CD4-positive, alpha-beta T cell treated with Interleukin-21 for 1 hour (primary cell): ENCODE results near the gene SSPN.

Experiments used
- DNase-seq: peaks from one replicate; pipeline ENCODE4 v3.0.0-alpha.2; 2020

Gene SSPN

DNA sequence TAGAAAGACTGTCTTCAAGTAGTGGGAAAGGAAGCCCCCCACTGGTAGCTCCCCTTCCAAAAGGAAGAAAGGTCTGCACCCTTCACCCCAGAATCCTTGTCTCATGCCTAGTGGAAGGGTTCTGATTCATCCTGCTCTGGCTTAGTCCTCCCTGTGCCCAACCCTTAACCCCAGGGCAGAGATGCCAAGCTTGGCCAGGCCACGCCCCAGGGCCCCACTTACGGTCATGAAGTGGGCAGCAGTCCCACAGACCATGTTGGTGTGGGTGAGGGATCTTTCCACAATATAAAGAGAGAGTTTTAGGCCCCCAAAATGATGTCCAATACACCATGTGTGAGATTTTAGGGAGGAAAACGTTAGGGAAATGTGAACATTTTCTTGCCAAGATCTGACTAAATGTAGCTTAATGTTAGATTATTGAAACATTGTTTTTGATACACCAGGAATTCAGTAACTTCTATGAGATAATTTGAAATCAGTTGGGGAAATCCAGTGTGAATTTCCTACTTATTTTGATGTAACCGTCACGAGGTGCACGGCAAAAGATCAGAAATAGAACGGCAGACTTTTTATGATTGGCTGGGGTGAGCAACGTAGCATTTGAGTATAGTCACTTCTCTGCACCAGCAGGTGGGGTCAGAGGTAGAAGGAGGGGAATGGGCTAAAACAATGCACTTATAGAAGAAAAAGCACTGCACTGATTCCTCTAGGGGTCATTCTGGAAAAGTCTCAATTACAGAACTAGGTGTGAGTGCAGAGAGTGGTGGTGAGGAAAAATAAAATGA lies 8.2 kb upstream of the SSPN start:
- no peak for DNase-seq

DNA sequence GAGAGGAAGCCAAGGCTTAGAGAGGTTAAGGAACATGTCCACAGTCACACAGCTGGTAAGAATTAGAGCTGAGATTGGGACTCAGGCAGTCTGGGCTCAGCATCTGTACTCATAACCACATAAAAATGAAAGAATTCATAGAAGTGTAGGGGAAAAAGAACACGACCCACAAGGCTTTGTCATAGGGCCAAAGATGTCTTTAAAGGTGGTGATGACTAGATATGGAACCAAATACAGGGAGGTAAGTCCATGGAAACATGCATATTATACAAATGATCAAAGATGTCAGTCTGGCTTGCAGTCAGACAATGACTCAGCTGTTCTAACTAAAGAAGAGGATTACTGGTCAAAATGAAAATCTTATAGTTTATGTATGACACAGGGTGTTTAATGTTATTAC lies 7.2 kb upstream of the SSPN start:
- no peak for DNase-seq

DNA sequence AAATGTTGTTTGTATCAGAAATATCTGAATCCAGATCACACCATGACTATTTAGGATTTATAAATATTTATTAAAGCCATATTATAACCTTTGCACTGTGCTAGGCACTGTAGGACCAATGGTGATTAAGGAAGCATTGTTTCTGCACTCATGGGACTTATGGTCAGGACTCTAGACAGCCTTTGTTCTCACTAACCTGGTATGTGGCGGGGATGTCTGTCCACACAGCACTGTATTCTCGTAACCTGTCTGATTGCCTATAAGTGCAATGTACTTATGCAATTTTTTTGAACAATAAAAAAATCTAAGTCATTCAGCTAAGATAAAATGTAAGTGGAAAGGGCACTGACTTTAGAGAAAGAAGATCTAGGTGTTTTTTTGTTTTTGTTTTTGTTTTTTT lies 6.7 kb upstream of the SSPN start:
- no peak for DNase-seq

DNA sequence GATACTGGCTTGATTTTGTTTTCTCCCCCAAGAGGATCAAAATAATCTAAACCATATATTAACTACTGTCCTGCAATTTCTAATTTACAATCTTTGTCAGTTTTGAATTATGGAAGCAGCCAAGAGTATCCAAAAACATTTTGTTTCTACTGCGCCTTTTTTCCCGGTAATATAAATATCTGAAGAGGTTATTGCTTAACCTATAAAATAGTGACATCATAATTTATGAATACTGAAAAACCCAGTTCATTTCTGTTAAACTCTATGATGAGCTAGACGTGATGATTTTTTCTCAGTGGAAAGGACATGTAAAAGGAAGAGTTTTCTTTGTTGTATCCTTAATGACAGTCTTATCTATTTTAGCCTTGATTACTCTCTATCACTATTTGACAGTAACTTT lies 3.2 kb upstream of the SSPN start:
- no peak for DNase-seq

DNA sequence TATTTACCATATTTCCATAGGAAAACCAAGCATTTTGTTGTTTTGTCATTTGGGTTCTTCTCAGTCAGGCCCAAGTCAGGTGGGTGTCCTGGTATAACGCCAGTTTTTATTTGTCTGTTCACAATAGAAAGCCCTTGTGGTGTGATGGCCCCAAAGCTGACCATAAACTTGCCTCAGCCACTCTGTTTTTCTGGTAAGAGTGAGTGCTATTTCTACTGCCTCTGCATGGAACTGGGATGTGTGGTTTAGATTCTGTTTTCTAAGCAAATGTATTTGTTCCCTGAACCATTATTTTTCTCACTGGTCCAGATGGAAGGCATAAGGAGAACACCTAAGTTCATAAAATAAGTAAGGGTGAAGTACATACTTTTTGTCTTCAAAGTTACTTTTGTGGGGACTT lies 1.8 kb upstream of the SSPN start:
- DNase-seq = no peak

DNA sequence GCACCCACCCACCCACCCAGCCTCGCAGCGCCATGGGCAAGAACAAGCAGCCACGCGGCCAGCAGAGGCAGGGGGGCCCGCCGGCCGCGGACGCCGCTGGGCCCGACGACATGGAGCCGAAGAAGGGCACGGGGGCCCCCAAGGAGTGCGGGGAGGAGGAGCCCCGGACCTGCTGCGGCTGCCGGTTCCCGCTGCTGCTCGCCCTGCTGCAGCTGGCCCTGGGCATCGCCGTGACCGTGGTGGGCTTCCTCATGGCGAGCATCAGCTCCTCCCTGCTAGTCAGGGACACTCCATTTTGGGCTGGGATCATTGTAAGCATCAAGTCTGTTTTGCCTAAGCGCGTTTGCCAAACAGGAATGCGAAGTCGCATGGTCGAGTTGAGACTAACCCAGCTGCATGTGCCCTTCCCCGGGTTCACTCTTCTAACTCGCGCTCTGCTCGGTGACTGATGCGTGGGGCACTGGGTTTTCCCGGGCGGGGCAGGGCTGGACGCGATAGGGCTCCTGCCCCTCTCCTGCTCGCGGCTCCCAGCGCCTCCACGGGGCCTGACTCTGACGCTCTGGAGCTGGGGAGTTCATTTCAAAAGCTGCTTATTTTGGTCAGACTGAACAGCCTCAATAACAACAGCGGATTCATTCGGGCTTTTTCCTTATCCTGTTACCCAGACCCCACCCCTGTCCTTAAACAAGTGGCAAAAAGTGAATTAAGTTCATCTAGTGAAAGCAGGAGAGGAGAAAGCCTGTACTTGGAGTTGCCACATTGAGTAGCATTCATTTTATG lies 458 bp downstream of the SSPN start:
- DNase-seq = no peak

DNA sequence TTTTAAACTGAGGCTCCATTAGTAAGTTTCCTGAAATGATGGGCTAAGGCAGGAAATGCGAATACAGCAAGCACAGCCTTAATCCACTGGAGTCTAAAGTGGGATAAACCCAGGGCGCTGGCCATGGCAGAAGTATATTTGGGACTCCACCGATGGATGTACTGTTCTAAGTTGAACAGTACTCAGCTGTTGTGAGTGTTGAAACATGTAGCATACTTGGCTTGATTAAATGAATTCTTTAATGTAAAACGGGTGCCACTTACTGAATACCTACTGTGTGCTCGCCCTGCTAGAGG lies 996 bp downstream of the SSPN start:
- no peak for DNase-seq

DNA sequence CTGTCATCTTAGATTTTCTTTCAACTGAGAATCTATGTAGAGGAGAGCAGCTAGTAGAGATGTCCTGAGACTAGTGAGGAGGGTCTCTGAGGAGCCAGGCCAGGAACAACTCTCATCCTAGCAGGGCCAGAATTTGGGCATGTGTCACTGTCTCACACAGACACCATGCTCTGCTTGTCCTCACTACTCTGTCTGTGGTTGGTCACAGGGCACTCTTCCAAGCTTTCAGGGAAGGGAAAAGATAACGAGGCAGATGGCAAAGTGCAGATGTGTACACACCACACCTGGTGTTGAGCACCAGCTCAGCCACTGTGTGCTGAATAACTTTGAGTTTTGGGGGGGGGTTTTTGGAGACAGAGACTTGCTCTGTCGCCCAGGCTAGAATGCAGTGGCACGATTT lies 2.5 kb downstream of the SSPN start:
- no peak for DNase-seq

DNA sequence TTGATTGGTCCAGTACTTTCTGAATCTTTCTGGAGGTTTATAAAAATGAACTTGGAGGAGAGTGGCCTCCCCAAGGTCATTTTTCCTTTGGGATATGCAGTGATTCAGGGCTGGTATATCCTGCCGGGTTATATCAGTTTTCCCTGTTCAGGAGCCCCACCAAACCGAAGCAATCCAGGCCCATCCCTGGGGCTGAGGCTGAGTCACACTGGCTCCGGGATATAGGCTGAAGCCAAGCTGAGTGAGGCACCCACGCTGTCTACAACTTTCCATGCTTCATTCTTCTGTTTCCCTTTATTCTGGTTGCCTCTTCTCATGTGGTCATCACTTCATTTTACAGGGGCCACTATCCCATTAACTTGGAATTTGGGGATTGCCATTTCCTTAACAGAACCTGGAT lies 3.4 kb downstream of the SSPN start:
- DNase-seq = no peak

DNA sequence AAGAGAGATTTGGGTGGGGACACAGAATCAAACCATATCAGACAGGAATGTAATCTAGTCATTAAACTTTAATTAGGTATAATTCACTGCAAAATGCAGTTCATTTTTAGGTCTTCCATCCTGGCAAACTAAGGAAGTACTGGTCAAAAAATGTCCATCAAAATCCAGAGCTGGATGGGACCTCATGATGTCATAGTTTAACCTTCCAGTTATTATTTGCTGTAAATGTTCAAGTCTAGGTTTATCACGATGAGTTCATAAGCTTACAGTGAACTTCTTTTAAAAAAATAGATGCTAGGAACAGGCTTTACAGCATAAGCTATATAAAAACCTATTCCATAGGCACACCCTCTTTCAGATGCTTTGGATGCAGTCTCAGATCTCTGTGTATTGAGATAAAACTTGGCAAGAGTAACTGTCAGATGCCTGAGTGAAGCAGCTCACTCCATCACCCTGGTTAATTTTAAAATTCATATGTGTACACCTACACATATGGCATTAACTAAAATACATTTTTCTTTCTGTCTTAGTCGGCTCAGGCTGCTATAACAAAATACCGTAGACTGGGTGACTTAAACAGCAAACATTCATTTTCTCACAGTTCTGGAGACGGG lies 7.9 kb downstream of the SSPN start:
- no peak for DNase-seq

DNA sequence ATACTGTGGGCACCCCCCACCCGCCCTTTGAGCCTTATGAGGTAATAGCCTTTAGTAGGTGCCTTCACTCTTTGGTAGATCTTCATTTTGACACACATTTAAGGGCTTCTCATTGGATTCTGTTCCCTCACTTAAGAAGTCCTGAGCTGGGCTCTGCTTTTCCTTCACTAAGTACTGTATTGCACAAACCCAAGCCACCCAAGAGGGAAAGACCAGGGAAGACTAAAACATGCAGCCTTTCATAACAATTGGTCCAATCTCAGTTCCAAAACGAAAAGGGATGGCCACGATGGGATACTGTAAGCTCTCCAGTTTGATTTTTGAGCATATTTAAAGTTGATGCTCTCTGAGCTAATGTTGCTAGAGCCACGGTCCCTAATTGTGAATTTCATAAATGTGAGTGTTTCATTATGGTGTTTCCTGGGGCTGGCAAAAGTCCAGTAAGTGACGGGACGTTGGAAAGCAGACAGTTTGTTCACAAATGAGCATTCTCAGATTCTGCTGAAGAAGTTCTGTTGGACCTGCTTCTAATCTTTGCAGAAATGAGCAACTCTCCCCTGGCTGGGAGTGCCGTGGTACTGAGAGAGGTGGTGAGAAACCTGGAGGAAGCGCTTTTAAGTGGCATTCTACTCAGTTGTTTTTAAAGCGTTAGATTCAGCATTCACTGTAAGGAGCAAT lies 9.4 kb downstream of the SSPN start:
- no peak for DNase-seq

DNA sequence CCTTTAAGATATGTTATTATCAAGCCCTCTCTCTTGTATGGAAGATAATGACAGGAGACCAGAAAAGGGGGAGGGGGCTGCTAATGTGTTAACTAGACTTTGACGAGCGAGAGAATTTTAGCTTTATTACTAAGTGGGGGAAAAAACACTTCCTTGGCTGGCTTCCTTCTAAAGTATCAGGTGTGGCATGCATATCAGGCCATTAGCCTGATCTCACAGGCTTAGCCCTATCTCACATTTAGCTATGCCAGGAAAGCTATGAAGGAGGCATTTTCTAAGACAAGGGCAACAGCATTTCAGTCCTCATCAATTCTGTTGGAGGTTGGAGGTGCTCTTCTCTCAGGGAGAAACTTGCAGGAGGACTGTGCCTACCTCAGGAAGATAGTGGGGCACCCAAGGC lies 9.9 kb downstream of the SSPN start:
- DNase-seq = no peak

DNA sequence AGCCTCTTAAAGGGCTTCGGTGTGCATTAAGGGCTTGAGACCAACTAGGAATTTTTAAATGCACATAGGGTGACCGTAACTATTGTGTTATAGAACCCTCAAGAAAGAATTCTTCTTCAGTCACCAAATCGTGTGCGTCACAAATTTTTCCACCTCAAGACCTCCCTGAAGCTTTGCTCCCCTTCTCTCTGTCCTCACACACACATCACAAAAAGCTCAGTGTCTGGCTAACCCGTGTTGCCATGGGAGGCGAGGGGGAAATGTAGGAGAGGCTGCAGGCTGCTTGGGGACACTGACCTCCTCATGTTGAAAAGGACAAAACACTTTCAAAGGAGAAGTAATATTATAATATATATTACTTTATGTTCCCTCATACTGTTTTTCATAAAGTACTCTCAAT lies 10.6 kb downstream of the SSPN start:
- DNase-seq = no peak

DNA sequence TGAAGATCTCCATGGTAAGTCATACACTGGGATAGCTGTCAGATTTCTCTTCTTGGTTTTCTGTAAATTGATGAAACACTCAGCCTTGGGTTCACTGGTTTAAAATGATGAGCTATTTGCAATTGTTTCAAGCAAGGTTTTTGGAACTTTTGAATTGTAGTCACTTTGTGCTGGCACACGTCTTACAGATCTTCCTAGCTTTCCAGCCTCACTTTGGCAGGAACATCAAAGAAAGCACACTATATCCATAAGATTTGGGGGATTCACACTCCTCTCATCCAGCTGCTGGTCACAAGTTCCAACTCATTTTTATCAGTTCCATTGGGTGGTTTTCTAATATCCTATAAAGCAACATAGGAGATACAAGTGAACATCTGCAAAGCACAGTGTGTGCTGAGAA lies 16.0 kb downstream of the SSPN start:
- no peak for DNase-seq

DNA sequence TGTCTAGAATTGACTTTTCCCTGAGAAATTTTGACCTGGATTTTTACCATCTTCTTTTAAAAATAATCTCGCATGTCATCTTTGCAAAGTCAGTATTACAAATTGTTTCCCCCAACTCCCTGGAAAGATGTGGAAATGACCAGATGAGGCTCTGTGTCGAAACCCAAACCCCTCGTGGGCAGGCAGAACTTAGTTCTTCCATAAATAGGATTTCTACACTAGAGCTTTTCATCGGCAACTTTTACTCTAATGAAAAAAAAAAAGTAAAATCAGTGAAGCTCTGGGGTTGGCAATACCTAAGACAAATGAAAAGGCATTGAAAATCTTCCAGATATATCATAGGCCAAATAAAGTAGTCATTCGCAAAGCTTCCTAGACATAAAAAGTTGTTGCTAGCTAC lies 17.0 kb downstream of the SSPN start:
- no peak for DNase-seq

DNA sequence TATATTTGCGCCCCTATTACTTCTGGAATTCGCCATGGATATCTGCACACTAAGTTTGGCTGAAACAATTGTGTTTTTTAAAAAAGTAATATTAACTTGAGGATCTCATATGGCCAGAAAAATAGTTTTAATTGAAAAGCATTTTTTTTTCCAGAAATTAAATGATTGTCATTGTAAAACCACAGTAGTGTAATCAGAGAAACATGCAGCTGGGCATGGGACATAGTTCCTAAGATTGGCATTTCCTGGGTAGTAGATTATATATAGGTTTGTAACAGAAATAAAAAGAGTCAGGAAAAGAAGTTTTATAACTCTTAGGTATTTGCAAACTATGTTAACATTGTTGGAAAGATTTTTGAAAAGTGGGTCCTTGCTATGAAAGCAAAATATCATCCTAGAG lies 17.6 kb downstream of the SSPN start:
- no peak for DNase-seq

DNA sequence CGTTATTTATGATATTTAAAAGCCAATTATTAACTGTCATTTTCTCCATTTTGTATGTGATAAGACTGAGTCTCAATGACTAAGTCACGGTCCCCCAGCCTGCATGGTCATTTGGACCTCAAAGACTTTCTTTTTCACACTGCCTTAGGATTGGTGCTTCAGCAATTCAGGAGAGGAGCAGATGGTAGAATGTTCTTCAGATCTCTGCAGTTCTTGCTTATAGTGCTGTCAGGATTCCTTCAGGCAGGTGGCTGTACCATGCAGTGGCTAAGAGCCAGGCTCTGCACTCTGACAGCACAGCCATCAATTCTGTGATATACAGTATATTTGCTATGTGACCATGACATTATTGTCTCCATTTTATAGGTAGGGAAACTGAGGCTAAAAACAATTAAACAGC lies 18.7 kb downstream of the SSPN start:
- DNase-seq = no peak

DNA sequence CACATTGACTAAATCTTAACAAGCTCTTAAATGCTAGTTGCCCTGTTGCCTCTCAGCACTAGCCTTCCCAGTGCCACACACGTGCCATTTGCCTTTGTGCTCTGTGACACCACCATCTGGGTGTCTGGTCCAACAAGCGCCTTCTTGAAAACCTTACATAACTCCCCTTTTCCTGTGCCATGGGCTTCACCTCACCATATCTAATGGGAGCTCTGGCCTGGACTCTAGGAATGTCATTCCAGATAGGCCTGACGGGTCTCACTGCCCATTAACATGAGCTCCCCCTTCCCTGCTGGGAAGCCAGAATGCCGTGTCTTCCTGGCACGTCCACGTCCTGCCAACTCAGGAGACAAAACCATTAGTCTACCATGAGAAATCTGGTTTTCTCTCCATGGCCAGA lies 24.4 kb downstream of the SSPN start:
- DNase-seq = no peak

DNA sequence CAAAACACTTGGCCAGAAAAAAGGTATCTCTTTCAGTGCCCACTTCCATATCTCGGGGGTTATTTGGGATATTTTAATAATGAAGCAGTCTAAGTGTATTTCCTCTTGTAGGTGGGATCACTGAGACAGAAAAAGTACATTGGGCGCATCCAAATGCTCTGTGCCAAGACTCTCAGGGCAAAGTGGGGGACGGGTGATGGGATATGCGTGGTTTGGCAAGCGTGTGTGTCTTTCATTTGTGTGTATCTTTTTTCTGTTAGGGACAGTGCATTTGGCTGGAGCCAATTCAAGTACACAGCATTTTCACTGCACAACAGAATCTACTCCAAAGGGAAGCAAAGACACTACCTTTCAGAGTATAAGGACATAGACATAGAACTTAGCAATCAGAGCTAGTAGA lies 29.3 kb downstream of the SSPN start:
- DNase-seq = no peak

DNA sequence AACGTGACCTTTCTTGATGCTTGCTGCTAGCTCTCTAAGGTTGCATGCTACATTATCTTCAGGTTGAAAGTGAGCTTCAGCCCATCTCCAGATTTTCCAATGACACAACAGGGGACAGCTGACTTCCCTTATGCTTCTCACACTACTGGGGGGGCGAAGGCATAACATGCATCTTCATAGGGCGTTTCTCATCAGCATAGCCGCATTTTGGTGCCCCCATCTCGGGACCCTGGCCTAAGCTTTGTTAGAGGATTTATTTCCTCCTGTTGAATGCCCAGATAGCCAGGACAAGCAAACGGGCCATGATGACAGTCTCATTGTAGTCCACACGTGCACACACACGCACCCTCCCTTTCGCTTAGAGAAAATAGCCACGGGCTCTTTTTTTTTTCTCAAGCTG lies 30.7 kb downstream of the SSPN start:
- no peak for DNase-seq

DNA sequence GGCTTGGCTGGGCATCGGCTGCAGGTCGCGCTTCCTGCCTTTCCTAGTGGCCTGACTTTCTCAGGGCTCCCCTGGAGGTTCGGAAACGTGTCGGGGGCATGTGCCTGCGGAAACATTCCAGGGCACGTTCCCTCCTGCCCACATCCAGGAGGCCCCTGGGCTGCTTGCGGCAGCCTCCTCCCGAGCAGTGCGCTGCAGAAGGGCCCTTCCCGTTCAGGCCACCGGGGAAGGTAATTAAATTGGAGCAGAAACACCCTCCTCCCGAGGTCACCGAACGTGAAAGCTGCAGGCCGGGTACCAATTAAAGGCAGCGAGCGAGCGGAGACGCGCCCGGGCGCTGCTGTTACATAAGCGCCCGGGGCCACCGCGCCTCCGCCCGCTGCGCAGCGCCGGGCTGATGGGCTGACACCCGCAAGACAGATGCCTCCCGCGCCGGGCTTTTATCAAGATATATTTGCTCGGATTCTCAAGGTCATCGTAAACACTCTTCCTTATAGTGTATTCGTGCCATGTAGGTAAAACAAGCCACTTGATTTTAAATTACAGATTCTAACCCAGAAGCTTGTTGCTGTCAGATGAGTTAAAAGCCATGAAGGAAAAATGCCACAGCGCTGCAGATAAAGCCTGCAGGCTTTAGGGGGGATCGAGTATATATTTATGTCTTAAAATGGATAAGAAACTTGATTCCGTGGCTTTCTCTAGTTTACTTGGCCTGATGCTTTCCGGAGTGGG lies 31.4 kb downstream of the SSPN start:
- DNase-seq = no peak

DNA sequence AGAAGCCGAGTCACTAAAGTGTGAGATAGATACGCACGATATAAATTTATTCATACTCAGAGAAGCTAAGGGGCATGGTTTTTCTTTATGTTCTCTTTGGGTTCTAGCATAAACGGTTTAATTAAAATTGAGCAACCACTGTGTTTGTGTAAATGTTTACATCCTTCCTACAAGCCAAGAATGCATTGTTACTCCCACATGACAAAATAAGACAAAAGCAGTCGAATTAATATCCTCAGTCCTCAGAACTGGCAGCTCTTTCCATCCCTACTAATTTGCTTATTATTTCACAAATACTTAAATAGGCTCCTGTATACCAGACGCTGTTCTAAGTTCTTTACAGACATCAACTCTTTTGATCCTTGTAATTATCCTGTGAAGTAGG lies 32.0 kb downstream of the SSPN start:
- no peak for DNase-seq

DNA sequence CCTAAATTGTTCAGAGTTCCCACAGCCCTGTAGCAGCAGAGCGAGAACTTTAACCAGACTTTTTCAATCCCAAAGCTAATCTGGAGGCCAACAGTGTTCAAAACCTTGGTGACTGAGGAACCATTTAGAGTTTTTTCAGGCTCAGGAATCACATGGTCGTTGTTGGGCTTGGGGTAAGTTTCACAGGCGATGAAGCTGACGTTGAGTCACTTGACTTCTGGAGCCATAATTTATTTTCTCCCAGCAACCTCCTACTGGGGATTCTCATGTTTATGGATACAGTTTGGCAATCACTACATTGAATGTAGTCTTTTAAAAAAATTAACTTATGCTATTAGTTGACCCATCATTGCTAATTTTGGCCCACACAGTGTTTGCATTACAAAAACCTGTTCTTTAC lies 34.5 kb downstream of the SSPN start:
- DNase-seq = no peak
